HG02943 (cell line): Measurements from ENCODE around the gene OTOP2.

ENCODE experiments used
- ATAC-seq: cut with Tn5 transposase; IDR thresholded peaks from one replicate; pipeline ENCODE4 v1.9.1; 2021; ENCODE audit warnings: mild to moderate bottlenecking, low read depth, moderate library complexity; ENCODE audit not compliant: unreplicated experiment

Gene OTOP2

DNA sequence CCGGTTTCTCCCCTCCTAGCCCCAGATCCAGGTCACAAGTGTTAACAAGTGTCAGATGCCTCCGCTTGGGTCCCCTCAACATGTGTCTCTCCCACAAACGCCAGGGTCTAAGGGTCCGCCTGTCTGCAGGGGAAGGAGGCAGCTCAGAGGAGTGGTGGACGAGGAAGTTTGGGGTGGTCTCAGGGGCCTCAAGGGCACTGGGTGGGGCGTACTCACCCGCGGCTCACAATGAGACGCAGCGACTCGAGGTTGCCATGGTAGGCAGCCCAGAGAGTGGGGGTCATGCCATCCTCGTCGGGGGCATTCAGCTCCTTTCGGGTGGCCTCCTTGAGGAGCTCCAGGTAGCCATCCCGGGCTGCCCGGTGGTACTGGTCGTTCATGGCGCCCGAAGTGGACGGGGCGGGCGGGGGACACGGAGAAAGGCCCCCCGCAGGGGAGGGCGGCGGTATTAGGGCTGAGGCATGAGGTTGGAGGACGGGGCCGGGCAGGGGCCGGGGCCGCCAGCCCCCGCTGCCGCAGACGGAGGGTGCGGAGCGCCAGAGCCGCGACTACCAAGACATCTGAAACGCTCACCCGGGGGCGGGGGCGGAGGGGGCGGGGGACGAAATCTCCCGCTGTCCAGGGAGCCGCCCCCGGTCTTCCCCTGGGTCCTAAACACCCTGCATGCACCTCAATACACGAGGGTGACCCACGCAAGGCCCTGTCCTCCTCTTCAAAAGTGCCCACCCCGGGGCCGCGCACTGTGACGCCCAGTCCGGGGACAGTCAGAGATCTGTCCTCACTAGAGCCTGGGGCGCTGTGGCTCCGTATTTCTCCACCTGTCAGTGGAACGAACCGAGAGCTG is 1.2 kb upstream of the OTOP2 start, which contains the start of gene USH1G:
USH1G (minus strand) TSS at position 562 of the 844 bp plus-strand sequence; CDS start at position 380, 182 bp downstream.
- no peak for ATAC-seq

DNA sequence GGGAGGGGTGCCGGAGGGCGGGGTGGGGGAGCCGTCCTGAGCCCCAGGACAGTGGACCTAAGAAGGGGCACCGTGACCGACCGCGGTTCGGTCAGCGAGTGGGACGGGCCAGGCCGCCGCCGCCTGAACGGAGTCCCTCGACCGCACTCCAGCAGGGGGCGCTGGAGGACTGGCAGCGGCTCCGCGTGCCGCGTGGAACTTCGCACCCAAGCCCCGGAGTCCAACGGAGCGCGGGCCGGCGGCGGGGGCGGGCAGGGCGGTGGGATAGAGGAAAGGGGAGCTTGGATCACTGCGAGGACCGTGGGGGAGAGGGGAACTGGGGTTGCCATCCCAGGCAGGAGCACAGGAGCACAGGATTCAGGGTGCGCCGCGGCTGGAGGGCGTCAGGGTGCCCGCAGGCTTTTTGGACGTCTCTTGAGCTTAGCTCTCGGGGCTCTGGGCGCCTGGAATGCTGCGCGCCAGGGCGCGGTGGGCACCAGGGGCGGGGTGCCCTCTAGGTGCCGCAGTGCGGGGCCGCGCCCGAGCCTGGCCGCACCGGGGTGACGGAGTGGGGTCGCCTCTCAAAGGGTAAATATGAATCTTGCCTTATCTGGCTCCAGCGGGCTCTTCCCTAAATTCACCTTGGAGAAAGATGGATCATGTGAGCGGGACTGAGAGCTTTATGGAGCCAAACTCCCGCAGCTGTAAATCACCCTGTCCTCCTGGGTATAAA is 379 bp upstream of the OTOP2 start:
- no peak for ATAC-seq

DNA sequence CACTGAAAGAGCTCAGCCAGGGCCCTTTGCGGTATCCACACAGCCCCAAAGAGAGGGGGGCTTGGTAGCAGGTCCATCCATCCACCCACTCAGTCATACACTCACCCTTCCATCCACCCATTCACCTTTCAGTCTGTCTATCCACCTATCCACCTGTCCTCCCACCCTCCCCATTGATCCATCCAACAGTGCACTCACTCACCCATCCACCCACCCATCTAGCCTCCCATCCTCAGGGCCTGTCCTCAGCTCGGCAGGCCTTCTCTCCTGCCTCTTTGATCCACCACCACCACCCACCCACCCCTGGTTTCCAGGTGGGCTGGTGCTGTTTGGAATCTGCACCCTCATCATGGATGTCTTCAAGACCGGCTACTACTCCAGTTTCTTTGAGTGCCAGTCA is 1.2 kb downstream of the OTOP2 start:
- no peak for ATAC-seq

DNA sequence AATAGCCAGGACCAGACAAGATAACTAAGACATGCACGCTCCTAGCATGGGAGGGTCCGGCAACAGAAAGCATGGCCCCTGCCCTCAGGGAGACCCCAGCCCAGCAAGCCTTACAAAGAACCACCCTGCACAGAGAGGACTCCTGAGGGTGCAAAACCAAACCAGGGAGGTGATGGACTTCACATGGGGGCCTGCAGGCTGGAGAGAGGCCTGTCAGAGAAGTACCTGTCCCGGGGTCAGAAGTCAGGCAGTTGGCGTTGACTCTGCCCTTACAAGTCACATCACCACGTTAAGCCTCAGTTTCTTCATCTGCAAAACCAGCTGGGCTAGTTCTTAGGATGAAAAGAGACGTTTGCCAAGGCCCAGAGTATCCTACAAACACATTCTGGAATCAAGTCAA is 4.7 kb downstream of the OTOP2 start:
- no peak for ATAC-seq

DNA sequence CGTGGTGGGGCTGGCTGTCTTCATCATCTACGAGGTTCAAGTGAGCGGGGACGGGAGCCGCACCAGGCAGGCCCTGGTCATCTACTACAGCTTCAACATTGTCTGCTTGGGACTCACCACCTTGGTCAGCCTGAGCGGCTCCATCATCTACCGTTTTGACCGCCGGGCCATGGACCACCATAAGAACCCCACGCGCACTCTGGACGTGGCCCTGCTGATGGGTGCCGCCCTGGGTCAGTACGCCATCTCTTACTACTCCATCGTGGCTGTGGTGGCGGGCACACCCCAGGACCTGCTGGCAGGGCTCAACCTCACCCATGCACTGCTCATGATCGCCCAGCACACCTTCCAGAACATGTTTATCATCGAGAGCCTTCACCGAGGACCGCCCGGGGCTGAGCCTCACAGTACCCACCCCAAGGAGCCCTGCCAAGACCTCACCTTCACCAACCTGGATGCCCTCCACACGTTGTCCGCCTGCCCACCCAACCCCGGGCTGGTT is 6.5 kb downstream of the OTOP2 start:
- ATAC-seq: no peak

DNA sequence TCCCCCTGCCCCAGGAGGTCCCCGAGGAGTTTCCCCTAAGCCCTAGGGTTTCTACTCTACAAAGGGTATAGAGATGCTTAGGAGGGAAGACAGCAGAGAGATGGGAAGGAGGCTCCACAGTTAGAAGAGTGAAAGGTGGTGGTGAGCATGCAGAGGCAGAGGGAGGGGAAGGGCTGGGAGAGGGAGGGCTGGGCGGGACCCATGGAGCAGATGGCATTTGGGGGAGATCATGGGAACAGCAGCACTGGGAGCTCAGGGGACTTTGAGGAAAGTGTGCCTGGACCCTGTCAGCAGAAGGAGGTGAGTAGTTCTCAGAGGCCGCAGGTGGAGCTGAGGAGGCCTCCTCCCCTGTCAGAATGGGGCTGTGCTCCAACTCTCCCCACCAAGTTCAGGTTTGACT is 11.0 kb downstream of the OTOP2 start:
- no peak for ATAC-seq

DNA sequence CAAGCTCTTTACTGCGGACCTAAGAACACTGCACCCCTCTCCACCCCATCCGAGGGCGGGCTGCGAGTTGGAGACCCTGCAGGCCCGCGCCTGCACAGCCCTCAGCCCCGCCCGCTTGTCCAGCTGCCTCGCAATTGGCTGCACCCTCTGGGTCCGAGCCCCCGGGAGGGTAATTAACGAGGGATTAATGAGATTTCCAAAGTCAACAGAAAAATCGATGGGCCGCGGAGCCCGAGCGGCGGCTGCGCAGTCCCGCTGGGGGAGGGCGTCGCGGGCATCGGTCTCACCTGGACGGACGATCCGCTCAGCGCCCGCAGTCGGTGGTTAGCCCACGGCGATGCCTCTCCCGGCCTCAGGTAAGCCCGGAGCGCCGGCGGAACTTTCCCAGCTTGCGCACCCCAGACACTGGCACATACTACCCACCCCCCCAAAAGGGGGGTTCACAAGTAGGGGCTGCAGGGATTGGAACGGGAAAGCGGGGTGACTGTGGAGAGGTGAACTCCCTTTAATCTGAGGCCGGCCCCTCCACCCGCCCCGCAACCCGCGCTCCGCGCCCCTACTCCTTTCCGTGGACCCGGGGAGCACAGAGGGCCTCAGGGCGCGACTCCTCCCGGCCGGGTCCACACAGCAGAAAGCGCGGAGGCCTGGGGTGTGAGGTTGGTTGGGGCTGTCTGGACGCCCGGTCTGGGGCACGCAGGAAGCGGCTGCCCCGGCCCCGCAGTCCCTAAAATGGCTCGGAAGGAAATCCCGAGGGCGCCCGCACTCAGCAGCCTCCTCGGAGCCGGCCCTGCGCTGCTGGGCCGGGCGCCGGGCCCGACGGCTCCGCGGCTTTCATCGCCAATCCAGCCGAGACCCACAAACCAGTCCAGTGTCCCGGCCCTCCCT is 11.8 kb downstream of the OTOP2 start, which contains the start of gene OTOP3:
OTOP3 (plus strand) TSS at position 314 of the 885 bp plus-strand sequence; CDS start at position 338, 24 bp downstream.
- no peak for ATAC-seq

DNA sequence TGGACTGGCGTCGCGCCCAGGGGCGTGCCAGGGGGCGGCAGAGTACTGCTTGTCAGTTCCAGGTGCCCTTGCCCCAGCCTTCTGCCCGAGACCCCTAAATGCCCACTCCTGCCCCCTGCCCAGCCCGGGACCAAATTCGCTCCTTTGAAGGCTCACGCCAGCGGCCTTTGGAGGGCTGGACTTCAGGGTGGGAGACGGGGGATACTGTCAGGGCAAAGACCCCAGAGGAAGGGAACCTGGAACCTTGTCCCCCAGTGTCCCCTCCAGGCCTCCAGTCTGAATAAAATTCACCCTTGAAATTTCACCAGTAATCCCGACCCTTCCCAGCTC is 12.4 kb downstream of the OTOP2 start:
- no peak for ATAC-seq

DNA sequence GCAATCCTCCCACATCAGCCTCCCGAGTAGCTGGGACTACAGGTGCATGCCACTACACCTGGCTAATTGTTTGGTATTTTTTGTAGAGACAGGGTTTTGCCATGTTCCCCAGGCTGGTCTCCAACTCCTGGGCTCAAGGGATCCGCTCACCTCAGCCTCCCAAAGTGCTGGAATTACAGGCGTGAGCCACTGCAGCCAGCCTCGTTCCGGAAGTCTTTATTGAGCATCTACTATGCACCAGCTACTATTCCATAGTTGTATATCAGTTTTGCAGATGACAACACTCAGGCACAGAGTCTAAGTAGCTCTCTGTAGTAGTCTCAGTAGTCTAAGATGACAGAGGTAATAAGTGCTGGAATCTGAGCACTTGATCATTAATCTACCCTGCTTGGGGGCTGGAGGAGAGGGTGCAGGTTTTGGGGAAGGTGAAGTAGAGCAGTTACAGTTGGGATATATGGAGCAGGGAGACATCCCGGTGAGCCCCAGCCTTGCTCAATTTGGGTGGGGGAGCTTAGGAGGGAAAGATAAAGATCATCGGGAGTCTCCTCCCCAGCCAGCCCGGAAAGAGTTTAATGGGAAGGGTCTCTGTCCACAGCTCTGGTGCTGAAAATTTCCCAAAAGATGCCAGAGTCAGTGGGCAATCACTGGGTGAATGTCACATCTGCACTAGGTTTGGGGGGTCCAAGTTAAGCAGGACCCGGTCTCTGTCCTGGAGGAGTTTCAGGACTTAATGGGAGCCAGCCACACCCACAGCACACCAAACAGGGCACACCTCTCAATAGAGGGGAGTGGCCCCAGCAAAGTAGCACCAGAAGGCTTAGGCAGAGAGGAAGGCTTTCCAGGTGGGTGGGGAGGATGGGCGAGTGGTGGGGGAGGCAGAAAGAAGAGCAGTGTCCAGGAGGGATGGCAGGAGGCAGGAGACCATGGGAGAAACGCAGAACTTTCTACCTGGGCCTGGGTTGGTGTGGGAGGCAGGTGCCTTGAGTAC is 13.3 kb downstream of the OTOP2 start:
- no peak for ATAC-seq

DNA sequence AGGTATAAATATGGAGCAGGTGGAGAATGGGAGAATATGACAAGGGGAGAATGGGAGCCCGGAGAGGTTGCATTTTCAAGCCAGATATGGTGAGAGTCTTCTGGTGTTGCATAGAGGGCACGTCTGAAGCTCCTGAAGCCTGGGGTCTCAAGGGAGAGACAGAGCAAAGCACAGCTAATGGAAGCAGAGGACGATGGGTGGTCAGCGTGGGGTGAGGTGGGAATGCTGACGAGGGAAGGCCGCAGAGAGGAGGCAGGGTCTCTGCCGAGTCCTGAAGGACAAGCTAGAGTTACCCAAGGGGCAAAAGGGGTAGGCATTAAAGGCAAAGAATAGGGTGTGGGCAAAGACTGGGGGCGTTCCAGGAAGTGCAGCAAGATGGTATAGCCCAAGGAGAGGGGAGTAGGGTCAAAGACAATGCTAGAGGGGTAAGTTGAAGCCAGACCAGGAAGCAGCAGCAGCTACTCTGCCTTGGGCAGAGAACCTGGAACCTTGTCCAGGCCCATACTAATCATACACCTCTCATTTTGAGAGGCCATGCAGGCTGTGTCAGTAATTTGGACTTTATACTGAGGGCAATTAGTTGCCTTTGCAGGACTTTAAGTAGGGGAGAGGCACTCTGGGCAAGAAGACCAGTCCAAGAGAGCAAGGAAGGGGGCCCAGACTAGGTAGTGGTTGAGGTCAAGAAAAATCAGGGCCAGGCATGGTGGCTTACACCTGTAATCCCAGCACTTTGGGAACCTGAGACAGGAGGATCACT is 14.3 kb downstream of the OTOP2 start:
- ATAC-seq: no peak

DNA sequence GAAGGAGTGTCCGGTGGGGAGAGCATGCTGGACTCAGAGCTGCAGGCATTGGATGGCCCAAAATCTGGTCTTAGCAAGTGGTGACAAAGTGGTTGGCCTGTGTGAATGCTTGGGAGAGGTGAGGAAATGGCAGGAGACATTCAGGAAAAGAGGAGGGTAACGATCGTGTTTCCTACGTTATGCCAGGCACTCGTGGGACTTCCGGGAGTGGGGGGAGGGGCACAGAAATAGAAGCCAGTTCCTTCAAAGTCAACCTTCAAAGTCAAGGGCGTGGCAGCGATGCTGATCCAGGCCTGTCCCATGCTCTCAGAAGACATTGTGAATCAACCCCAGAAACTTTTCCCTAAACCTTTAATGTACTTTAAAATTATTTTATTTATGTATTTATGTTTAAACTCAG is 15.5 kb downstream of the OTOP2 start:
- ATAC-seq: no peak

DNA sequence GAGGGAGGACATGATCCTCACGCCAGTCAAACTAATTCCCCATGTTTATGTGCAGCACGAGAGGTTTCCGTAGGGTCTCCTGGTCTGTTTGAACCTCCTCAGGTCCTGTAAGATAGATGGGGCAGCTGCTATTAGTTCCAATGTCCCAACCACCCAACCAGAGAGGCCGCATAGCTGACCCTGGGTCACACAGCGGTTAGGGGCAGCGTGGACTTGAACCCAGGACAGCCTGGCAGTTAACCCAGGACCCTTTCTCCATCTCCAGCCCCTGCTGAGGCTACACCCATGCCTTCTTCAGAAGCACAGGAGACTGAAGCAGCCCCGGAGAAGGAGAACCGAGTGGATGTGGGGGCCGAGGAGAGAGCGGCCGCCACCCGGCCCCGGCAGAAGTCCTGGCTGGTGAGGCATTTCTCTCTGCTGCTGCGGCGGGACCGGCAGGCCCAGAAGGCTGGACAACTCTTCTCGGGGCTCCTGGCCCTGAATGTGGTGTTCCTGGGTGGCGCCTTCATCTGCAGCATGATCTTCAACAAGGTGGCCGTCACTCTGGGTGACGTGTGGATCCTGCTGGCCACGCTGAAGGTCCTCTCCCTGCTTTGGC is 17.2 kb downstream of the OTOP2 start:
- ATAC-seq: no peak

DNA sequence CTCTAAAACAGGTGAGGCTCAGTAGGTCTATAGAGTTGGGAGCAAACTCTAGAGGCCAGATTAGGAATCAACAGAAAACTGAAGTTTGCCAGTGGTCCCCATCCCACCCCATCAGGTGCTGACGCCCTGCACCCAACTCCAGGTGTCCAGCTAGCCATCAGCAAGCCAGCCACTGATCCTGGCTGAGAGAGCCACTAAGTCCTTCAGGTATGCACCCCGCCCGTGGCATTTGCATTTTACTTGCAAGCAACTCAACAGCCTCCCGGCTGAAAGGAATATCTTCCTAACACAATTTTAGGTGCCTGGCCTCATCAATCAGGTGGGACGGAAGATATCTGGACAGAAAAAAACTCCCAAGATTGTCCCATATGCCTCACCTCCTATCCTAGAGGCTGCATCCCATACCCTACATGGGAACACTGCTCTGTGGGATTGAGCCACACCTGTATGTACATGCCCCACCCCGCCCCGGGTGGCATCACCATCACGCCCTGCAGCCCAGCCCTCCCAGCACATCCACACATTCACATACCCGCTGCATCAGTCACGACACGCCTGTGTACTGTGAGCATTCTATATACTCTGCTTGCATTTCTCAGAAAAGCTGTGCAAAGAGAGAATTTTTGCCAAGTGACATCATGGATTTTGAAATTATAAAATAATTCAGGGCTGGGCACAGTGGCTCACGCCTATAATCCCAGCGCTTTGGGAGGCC is 19.9 kb downstream of the OTOP2 start:
- ATAC-seq: no peak

DNA sequence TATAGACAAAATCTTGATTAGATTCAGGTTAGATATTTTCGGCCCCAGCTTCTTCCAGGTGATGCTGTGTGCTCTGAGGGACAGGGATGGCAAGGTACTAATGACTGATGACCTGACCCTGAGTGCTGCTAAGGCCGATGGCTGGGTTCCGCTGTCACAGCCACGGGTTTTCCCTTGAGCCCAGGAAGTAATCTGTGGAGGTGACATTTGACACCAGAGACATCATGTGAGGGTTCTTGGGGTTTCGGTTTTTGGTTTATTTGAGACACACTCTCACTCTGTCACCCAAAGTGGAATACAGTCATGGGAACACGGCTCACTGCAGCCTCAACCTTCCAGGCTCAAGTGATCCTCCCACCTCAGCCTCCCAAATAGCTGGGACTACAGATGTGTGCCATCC is 21.5 kb downstream of the OTOP2 start:
- ATAC-seq: no peak

DNA sequence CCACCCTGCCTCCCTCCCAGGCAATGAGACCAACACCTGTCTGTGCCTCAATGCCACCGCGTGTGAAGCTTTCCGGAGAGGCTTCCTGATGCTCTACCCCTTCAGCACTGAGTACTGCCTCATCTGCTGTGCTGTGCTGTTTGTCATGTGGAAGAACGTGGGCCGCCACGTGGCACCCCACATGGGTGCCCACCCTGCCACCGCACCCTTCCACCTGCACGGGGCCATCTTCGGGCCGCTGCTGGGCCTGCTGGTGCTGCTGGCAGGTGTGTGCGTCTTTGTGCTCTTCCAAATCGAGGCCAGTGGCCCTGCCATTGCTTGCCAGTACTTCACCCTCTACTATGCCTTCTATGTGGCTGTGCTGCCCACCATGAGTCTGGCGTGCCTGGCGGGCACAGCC is 22.6 kb downstream of the OTOP2 start:
- no peak for ATAC-seq

DNA sequence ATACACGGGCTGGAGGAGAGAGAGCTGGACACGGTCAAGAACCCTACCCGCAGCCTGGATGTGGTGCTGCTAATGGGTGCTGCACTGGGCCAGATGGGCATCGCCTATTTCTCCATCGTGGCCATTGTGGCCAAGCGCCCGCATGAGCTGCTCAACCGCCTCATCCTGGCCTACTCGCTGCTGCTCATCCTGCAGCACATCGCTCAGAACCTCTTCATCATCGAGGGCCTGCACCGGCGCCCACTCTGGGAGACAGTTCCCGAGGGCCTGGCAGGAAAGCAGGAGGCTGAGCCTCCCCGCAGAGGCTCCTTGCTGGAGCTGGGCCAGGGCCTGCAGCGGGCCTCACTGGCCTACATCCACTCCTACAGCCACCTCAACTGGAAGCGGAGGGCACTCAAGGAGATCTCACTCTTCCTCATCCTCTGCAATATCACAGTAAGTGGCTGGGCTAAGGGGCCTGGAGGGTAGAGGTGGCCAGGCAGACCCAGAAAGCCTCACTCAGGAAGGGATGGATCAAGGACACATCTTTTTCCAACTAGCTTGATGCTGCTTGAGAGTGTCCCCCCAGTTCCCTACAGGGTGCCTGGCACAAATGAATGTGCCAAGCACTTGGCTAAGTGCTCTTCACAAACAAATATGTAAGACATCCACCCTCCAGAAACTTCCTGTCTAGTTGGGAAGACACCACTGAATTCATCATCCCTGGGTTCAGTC is 23.1 kb downstream of the OTOP2 start:
- ATAC-seq: no peak

DNA sequence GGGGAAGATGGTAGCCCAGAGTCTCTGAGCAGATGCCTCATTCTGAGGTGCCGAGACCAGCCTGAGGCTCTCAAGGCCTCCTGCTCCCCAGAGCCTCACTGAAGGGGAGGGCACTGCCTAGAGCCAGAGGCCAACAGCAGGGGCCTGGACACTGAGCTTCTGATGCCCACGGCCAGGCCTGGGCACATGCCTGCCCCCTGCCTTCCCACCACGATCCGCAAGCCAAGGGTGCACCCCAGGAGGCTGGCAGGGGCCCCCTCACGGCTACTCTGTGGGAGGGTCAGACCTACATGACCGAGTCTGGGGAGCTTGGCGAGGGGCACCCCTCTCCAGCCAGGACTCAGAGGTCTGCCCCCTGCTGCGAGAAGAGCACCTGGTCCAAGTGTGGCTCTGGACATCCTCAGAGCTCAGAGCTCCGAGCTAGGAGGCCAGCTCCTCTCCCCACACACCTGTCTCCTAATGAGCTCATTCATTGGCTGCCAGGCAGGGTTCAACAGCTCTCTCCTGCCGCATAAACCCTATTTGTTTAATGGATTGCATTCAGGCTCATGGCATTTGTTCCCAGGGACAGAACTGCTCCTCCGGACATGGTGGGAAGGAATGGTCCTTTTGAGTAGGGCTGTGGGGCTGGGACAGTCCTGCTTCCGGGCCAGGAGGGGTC is 25.5 kb downstream of the OTOP2 start:
- ATAC-seq: no peak
